Liver (tissue), 9 donors: Measurements from ENCODE around the gene HGF. TPM values are rescaled to one million over a fixed set of nuclear protein-coding genes. Genes with fewer than 3 reads are reported as not detected.

Experiments
- DNase-seq: peaks from one replicate; pipeline ENCODE4 v3.0.0-alpha.2; 2017; ENCODE audit warnings: low spot score
- H3K27ac ChIP-seq, 2 donors: one replicate each; pipeline ENCODE4 v1.7.0; 2013; ENCODE audit warnings: inconsistent platforms in 2 of 2, low read length in 2 of 2, control low read depth in 1 of 2, low read depth in 1 of 2, mild to moderate bottlenecking in 1 of 2
- H3K27me3 ChIP-seq, 4 donors: one replicate each; pipeline versions ENCODE4 v1.6.1 to v1.7.0; 2013; ENCODE audit warnings: low read length in 3 of 4, inconsistent platforms in 1 of 4, mild to moderate bottlenecking in 1 of 4, moderate library complexity in 1 of 4; ENCODE audit not compliant: control insufficient read depth in 4 of 4, insufficient read depth in 4 of 4
- H3K36me3 ChIP-seq, 4 donors: one replicate each; pipeline versions ENCODE4 v1.6.1 to v1.7.0; 2013; ENCODE audit warnings: low read length in 3 of 4, mild to moderate bottlenecking in 3 of 4, low read depth in 1 of 4, moderate library complexity in 1 of 4; ENCODE audit not compliant: control insufficient read depth in 4 of 4, insufficient read depth in 3 of 4
- H3K4me1 ChIP-seq, 4 donors: one replicate each; pipeline versions ENCODE4 v1.6.1 to v1.7.0; 2013; ENCODE audit warnings: low read length in 3 of 4, mild to moderate bottlenecking in 3 of 4, moderate library complexity in 1 of 4; ENCODE audit not compliant: control insufficient read depth in 4 of 4, insufficient read depth in 4 of 4
- H3K4me3 ChIP-seq, 3 donors: one replicate each; pipeline versions ENCODE4 v1.6.1 to v1.7.0; 2013; ENCODE audit warnings: low read length in 3 of 3, control low read depth in 1 of 3, low read depth in 1 of 3, mild to moderate bottlenecking in 1 of 3
- H3K9ac ChIP-seq, 2 donors: one replicate each; pipeline ENCODE4 v1.7.0; 2013; ENCODE audit warnings: low read length in 2 of 2, mild to moderate bottlenecking in 2 of 2, moderate library complexity in 2 of 2, control low read depth in 1 of 2, low read depth in 1 of 2
- H3K9me3 ChIP-seq, 4 donors: one replicate each; pipeline versions ENCODE4 v1.6.1 to v1.7.0; 2013; ENCODE audit warnings: low read length in 3 of 4; ENCODE audit not compliant: control insufficient read depth in 4 of 4
- ATF3 ChIP-seq: IDR thresholded peaks from 2 replicates; pipeline ENCODE4 v1.6.1; 2016; ENCODE audit warnings: antibody characterized with exemption
- FOXA1 ChIP-seq: IDR thresholded peaks from 2 replicates; pipeline ENCODE4 v1.6.1; 2016; ENCODE audit warnings: antibody characterized with exemption
- FOXA2 ChIP-seq: IDR thresholded peaks from 2 replicates; pipeline ENCODE4 v1.6.1; 2016; ENCODE audit warnings: antibody characterized with exemption
- GABPA ChIP-seq, 2 donors: IDR thresholded peaks in 1 of 2; conservative IDR thresholded peaks in 1 of 2; 2 replicates each; pipeline ENCODE4 v1.6.1; 2016; ENCODE audit warnings: antibody characterized with exemption in 2 of 2, mild to moderate bottlenecking in 1 of 2, moderate library complexity in 1 of 2
- HNF4A ChIP-seq, 2 donors: conservative IDR thresholded peaks; 2 replicates each; pipeline ENCODE4 v1.6.1; 2016; ENCODE audit warnings: antibody characterized with exemption in 2 of 2, mild to moderate bottlenecking in 2 of 2
- HNF4G ChIP-seq: IDR thresholded peaks from 2 replicates; pipeline ENCODE4 v1.6.1; 2016; ENCODE audit warnings: antibody characterized with exemption
- JUND ChIP-seq, 2 donors: IDR thresholded peaks; 2 replicates each; pipeline ENCODE4 v1.6.1; 2016; ENCODE audit warnings: antibody characterized with exemption in 2 of 2
- NR2F2 ChIP-seq: IDR thresholded peaks from 2 replicates; pipeline ENCODE4 v1.6.1; 2016; ENCODE audit warnings: antibody characterized with exemption
- RAD21 ChIP-seq, 2 donors: IDR thresholded peaks; 2 replicates each; pipeline ENCODE4 v1.6.1; 2016; ENCODE audit warnings: antibody characterized with exemption in 2 of 2, mild to moderate bottlenecking in 2 of 2
- SP1 ChIP-seq: IDR thresholded peaks from 2 replicates; pipeline ENCODE4 v1.6.1; 2018; ENCODE audit warnings: antibody characterized with exemption, mild to moderate bottlenecking
- YY1 ChIP-seq: IDR thresholded peaks from 2 replicates; pipeline ENCODE4 v1.6.1; 2016; ENCODE audit warnings: antibody characterized with exemption, mild to moderate bottlenecking
- ZBTB33 ChIP-seq: IDR thresholded peaks from 2 replicates; pipeline ENCODE4 v1.6.1; 2016; ENCODE audit warnings: antibody characterized with exemption
- WGBS: extraction: QIAGEN DNeasy Blood & Tissue Kit; methylation state at CpG from one replicate; pipeline ENCODE4 v1.1.7; 2013; 5-methylcytosine and 5-hydroxymethylcytosine counted together
- polyA plus RNA-seq, 2 donors: library from polyadenylated mRNA; stranded (reverse) in 1 of 2; unstranded in 1 of 2; fragments of 200-250 nt in 1 of 2; fragments of >200 nt in 1 of 2; fragmentation: Nextera tagmentation in 1 of 2; extraction: Ambion mirVana in 1 of 2; gene quantifications; one replicate each; pipeline versions ENCODE4 v1.2.1 to v1.2.3, GENCODE V29; 2013 to 2015
- total RNA-seq, 2 donors: library from RNA; depleted of rRNA; stranded (reverse); fragments of >200 nt; gene quantifications; one replicate each; pipeline ENCODE4 v1.2.3, GENCODE V29; 2014
- TF ChIP-seq, protein P1 (sequence below): IDR thresholded peaks from 2 replicates; pipeline ENCODE4 v1.6.1; 2016; ENCODE audit warnings: antibody characterized with exemption, mild to moderate bottlenecking
- donor health status: healthy.
- donor health status: healthy.
- donor health status: healthy.
- donor health status: healthy.
- donor health status: healthy.

Gene HGF
- total and polyA plus RNA-seq, 4 donors = 12.0 to 29.8 (median 15.3) TPM

- H3K9ac ChIP-seq = no peak overlapping the region
- TF ChIP-seq SP1 (no peak), HNF4G (no peak), ZBTB33 (no peak), HNF4A (conservative IDR thresholded peaks at IDR 0.05) (no peak), RAD21 (IDR thresholded peaks at IDR 0.05) (no peak), FOXA2 (no peak), YY1 (no peak), GABPA (IDR thresholded peaks at IDR 0.05 in 1 of 2, conservative IDR thresholded peaks at IDR 0.05 in 1 of 2) (no peak), NR2F2 (no peak)
- no peaks in the 10 kb centered on the region for H3K27me3 ChIP-seq
- no peaks in the 10 kb centered on the region for H3K9me3 ChIP-seq
- 82% methylated on average over 3 of the region's 3 CpGs for WGBS
- H3K4me3 ChIP-seq = no peak overlapping the region
- H3K4me1 ChIP-seq = no peaks in the 10 kb centered on the region
- no peak overlapping the region for H3K27ac ChIP-seq
- no peaks in the 10 kb centered on the region for H3K36me3 ChIP-seq
- DNase-seq = no peak
Observed at GRCh38 chr7:81692146-81692905, 77.5 kb downstream of the HGF start.

- H3K4me1 ChIP-seq = no peaks in the 10 kb centered on the region
- H3K36me3 ChIP-seq = no peaks in the 10 kb centered on the region
- DNase-seq = no peak
- TF ChIP-seq JUND (IDR thresholded peaks at IDR 0.05) = no peak
- no peak for TF ChIP-seq FOXA1
- TF ChIP-seq, protein P1, sequence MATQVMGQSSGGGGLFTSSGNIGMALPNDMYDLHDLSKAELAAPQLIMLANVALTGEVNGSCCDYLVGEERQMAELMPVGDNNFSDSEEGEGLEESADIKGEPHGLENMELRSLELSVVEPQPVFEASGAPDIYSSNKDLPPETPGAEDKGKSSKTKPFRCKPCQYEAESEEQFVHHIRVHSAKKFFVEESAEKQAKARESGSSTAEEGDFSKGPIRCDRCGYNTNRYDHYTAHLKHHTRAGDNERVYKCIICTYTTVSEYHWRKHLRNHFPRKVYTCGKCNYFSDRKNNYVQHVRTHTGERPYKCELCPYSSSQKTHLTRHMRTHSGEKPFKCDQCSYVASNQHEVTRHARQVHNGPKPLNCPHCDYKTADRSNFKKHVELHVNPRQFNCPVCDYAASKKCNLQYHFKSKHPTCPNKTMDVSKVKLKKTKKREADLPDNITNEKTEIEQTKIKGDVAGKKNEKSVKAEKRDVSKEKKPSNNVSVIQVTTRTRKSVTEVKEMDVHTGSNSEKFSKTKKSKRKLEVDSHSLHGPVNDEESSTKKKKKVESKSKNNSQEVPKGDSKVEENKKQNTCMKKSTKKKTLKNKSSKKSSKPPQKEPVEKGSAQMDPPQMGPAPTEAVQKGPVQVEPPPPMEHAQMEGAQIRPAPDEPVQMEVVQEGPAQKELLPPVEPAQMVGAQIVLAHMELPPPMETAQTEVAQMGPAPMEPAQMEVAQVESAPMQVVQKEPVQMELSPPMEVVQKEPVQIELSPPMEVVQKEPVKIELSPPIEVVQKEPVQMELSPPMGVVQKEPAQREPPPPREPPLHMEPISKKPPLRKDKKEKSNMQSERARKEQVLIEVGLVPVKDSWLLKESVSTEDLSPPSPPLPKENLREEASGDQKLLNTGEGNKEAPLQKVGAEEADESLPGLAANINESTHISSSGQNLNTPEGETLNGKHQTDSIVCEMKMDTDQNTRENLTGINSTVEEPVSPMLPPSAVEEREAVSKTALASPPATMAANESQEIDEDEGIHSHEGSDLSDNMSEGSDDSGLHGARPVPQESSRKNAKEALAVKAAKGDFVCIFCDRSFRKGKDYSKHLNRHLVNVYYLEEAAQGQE = no peak
- no peak for TF ChIP-seq ATF3
- TF ChIP-seq NR2F2 = no peak
- H3K4me3 ChIP-seq = no peak overlapping the region
- H3K9me3 ChIP-seq = no peaks in the 10 kb centered on the region
- no peaks in the 10 kb centered on the region for H3K27me3 ChIP-seq
- H3K9ac ChIP-seq = no peak overlapping the region
- H3K27ac ChIP-seq = no peak overlapping the region
- WGBS = 66% methylated on average over 4 of the region's 4 CpGs
Observed at GRCh38 chr7:81691199-81691821, 78.5 kb downstream of the HGF start.
